ENCODE measurements around the gene NDUFAF3. TPM values are rescaled to one million over a fixed set of nuclear protein-coding genes. Genes with fewer than 3 reads are reported as not detected.

The NDUFAF3 gene
- total RNA-seq, 4 donors from 2014 or later: 116 to 122 (median 118) TPM

DNA sequence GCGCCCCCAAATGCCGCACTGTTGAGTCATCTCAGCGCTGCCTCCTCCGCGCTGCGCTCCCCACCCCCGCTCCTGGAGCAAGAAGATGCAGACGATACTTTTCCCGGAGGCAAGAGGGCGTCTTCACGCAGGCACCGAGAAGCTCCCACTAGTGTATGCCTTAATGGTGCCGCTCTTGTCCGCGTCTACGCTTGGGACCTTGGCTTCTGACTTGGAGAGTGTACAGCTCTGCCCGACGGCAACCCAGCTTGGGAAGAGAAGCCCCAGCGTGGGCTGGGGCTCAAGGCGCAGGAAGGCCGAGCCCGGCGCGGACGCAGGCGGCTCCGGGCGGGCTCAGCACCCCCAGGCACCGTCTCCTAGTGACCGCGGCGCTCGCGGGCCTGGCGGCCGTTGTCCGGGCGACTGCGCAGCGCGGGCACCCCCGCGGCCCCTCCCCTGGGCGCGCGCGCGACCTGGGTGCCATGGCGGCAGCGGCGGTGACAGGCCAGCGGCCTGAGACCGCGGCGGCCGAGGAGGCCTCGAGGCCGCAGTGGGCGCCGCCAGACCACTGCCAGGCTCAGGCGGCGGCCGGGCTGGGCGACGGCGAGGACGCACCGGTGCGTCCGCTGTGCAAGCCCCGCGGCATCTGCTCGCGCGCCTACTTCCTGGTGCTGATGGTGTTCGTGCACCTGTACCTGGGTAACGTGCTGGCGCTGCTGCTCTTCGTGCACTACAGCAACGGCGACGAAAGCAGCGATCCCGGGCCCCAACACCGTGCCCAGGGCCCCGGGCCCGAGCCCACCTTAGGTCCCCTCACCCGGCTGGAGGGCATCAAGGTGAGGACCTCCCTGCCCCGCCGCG lies 31.9 kb upstream of the NDUFAF3 start, which contains the start of gene P4HTM:
TSS of gene P4HTM (plus strand) at position 446 of the 840 bp plus-strand sequence. CDS start at position 462, 16 bp downstream.
- peak; percentile 76 to 81 for DNase-seq (ENCODE audit: low spot score in 2 of 2)
- Histone ChIP-seq H3K27ac (peak within 1 kb of the TSS; percentile 86 to 98 (median 94)), H3K36me3 (peaks cover 0 to 29% (median 0%) of the 10 kb centered on the region in 3 donors), H3K4me1 (peaks cover 4 to 38% (median 18%) of the 10 kb centered on the region in 4 donors), H3K27me3 (no peaks in the 10 kb centered on the region), H3K4me3 (peak within 1 kb of the TSS; percentile 89 to 96 (median 92)), H3K9me3 (no peaks in the 10 kb centered on the region)
- WGBS, 2 donors: 0% methylated on average over 17 to 18 of the region's 91 CpGs
- TF ChIP-seq EP300 (IDR thresholded peaks at IDR 0.05) (peak; percentile 26 to 96), POLR2A (IDR thresholded peaks at IDR 0.05) (peak in 1 of 2 donors; percentile 56)
- TF ChIP-seq, protein P1, sequence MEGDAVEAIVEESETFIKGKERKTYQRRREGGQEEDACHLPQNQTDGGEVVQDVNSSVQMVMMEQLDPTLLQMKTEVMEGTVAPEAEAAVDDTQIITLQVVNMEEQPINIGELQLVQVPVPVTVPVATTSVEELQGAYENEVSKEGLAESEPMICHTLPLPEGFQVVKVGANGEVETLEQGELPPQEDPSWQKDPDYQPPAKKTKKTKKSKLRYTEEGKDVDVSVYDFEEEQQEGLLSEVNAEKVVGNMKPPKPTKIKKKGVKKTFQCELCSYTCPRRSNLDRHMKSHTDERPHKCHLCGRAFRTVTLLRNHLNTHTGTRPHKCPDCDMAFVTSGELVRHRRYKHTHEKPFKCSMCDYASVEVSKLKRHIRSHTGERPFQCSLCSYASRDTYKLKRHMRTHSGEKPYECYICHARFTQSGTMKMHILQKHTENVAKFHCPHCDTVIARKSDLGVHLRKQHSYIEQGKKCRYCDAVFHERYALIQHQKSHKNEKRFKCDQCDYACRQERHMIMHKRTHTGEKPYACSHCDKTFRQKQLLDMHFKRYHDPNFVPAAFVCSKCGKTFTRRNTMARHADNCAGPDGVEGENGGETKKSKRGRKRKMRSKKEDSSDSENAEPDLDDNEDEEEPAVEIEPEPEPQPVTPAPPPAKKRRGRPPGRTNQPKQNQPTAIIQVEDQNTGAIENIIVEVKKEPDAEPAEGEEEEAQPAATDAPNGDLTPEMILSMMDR (IDR thresholded peaks at IDR 0.05): peak; percentile 20 to 71 (median 53)

DNA sequence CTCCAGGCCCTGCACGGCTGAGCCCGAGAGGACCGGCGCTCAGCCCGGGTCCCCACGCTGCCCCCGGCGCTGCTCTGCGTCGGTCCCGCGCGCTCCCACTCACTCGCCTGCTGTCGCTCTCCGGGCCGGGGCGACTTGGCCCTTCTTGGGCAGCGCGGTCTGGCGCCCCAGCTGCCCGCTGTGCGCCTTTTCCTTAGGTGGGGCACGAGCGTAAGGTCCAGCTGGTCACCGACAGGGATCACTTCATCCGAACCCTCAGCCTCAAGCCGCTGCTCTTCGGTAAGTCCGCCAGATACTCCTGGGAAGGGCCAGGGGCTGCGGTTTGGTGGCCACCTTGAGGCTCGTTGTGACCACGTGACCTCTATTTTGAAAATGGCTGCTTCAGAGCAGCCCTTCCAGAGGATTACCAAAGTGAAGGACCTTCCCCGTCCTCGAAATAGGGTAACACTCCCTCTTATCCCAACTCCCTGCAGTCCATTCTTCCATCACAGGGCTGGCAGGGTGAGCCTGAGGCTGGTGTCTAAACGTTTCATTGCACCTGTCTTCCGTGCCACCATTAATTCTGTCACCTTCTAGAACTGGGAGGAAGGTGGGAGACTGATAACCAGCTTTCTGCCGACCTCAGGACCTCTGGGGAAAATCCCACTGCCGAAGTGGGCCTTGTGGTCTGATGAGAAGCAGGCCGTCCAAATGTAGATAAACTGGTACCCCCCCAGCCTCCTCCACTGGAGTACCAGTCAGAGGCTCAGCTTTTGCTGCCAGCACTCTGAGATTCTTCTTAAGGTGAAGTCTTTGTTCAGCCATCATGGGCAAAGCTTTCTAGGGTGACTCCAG lies 31.1 kb upstream of the NDUFAF3 start:
- Histone ChIP-seq H3K9me3 (no peaks in the 10 kb centered on the region), H3K27me3 (no peaks in the 10 kb centered on the region), H3K4me1 (peaks cover 4 to 38% (median 18%) of the 10 kb centered on the region in 4 donors), H3K27ac (peak overlapping the region; percentile 86 to 98 (median 94)), H3K4me3 (peak overlapping the region; percentile 89 to 96 (median 92)), H3K36me3 (peaks cover 0 to 29% (median 0%) of the 10 kb centered on the region in 3 donors)
- TF ChIP-seq POLR2A (IDR thresholded peaks at IDR 0.05) (no peak), EP300 (IDR thresholded peaks at IDR 0.05) (no peak)
- TF ChIP-seq, protein P1 (IDR thresholded peaks at IDR 0.05): no peak
- no peak for DNase-seq (ENCODE audit: low spot score in 2 of 2)
- 10 to 11% methylated on average over 20 to 24 of the region's 40 CpGs for whole genome bisulfite sequencing, 2 donors

DNA sequence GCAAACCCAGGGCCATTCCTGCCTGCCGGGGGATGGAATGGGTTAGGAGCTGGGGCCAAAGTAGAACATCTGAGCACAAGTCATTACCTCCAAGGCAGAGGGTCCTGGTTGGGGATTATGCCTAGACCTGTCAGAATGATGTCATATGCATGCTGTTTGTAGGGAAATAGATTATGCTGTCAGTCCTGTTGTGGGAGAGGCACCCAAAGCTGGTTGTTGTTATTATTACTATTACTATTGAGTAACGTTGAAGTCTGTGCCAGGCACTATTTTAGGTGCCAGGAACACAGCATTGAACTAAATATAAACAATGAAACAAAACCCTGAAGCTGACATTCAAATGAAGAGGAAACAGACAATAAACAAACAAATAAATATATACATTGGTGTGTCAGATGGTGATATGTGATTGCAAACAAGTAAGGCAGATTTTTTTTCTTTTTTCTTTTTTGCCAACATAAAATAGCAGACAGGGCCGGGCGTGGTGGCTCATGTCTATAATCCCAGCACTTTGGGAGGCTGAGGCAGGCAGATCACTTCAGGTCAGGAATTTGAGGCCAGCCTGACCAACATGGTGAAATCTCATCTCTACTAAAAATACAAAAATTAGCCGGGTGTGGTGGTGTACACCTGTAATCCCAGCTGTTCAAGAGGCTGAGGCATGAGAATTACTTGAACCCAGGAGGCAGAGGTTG lies 29.9 kb upstream of the NDUFAF3 start:
- Histone ChIP-seq H3K27me3 (no peaks in the 10 kb centered on the region), H3K36me3 (peaks cover 0 to 28% (median 5%) of the 10 kb centered on the region in 3 donors), H3K9me3 (no peaks in the 10 kb centered on the region), H3K27ac (peak overlapping the region in 3 of 4 donors; percentile 90 to 98 (median 97)), H3K4me1 (peaks cover 4 to 38% (median 18%) of the 10 kb centered on the region in 4 donors), H3K4me3 (peak overlapping the region in 1 of 4 donors; percentile 91)
- WGBS, 2 donors: 71 to 85% methylated on average over 5 of the region's 5 CpGs
- no peak for TF ChIP-seq POLR2A (IDR thresholded peaks at IDR 0.05)
- no peak for DNase-seq (ENCODE audit: low spot score in 2 of 2)

DNA sequence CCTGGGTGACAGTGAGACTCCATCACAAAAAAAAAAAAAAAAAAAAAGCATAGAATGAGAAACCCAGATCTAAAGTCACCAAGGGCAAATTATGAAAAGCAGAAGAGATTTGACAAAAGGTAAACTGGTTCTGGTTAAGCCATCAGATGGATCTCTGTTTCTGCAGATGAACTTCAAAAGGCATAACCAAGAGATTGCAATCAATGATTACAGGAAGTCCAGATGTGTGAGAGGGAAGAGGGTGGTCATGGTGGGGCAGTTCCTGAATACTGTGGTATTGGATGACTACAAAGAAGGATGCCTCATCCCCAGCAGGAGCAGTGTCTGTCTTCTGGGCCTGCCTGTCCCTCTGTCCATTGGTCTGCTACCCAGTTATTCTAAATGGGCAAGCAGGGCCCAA lies 28.1 kb upstream of the NDUFAF3 start:
- DNase-seq (ENCODE audit: low spot score in 2 of 2): no peak
- no peaks in the 10 kb centered on the region for H3K9me3 ChIP-seq
- TF ChIP-seq POLR2A (IDR thresholded peaks at IDR 0.05) (no peak), EP300 (IDR thresholded peaks at IDR 0.05) (no peak)
- TF ChIP-seq, protein P1 (IDR thresholded peaks at IDR 0.05): no peak
- H3K4me1 ChIP-seq: peaks cover 4 to 33% (median 15%) of the 10 kb centered on the region in 4 donors
- no peak overlapping the region for H3K27ac ChIP-seq
- H3K36me3 ChIP-seq: peaks cover 0 to 44% (median 5%) of the 10 kb centered on the region in 3 donors
- H3K4me3 ChIP-seq: no peak overlapping the region
- H3K27me3 ChIP-seq: no peaks in the 10 kb centered on the region

DNA sequence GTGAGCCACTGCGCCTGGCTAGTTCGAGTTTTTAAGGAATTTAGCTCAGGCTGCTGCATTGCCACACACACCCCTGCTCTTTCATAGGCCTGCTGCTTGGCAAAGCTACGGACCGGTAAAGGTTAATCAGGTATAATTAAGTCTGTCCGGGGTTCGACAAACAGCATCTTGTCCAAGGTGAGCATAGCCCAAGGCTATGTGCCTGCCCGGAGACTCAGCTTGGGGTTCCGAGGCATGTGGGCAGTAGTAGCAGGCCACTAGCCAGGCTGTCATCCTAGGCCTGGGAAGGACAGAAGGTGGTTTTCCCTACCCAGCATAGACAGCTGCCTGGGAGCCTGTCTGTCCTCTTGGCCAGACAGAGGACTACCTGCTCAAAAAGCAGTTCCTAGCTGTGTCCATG lies 25.3 kb upstream of the NDUFAF3 start:
- Histone ChIP-seq H3K27ac (no peak overlapping the region), H3K4me3 (no peak overlapping the region), H3K4me1 (peaks cover 0 to 17% (median 2%) of the 10 kb centered on the region in 4 donors), H3K36me3 (peaks cover 0 to 57% (median 5%) of the 10 kb centered on the region in 3 donors), H3K9me3 (no peaks in the 10 kb centered on the region), H3K27me3 (no peaks in the 10 kb centered on the region)
- 93 to 96% methylated on average over 8 of the region's 8 CpGs for WGBS, 2 donors
- TF ChIP-seq, protein P1 (IDR thresholded peaks at IDR 0.05): no peak
- no peak for TF ChIP-seq EP300 (IDR thresholded peaks at IDR 0.05)
- no peak for DNase-seq (ENCODE audit: low spot score in 2 of 2)

Measured in tibial nerve (tissue), 4 donors.